ENCODE measurements around the gene GPR39.

DNA sequence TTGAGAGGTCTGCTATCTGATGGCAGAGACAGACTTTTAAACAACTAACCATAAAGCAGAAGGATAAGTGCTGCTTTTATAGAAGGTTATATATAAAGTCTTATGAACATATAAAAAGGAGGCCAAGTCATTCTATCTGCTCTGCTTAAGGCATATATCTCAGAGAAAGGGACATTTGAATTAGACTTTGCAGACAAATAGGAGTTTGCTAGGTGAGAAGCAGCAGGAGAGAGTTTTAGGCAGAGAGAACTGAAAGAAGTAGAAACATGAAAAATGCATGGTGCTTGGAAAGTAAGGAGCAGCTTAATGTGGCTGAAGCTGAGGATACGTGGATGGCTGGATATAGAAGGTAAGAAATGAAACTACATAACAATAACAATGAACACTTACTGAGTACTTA lies 188.0 kb downstream of the GPR39 start:
- TF ChIP-seq POLR2AphosphoS5 (IDR thresholded peaks at IDR 0.05; ENCODE audit: insufficient read depth in 1 of 2, low read depth in 1 of 2) (no peak), POLR2A (IDR thresholded peaks at IDR 0.05) (no peak)
- TF ChIP-seq, protein P1, sequence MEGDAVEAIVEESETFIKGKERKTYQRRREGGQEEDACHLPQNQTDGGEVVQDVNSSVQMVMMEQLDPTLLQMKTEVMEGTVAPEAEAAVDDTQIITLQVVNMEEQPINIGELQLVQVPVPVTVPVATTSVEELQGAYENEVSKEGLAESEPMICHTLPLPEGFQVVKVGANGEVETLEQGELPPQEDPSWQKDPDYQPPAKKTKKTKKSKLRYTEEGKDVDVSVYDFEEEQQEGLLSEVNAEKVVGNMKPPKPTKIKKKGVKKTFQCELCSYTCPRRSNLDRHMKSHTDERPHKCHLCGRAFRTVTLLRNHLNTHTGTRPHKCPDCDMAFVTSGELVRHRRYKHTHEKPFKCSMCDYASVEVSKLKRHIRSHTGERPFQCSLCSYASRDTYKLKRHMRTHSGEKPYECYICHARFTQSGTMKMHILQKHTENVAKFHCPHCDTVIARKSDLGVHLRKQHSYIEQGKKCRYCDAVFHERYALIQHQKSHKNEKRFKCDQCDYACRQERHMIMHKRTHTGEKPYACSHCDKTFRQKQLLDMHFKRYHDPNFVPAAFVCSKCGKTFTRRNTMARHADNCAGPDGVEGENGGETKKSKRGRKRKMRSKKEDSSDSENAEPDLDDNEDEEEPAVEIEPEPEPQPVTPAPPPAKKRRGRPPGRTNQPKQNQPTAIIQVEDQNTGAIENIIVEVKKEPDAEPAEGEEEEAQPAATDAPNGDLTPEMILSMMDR (IDR thresholded peaks at IDR 0.05): no peak

Measured in vagina (tissue), 2 donors.